DND-41 (cell line): Measurements from ENCODE around the gene GNAS-AS1.

ENCODE experiments used
- ATAC-seq: fragments of 200-7000 bp; cut with Tn5 transposase; 3 replicates; pipeline ENCODE4 v1.9.1; 2021; ENCODE audit warnings: low read depth; ENCODE audit not compliant: insufficient read depth
- DNase-seq: peaks from one replicate; pipeline ENCODE4 v3.0.0-alpha.2; 2020
- H2AFZ ChIP-seq: 2 replicates; pipeline ENCODE4 v1.6.0; 2012; ENCODE audit warnings: low read depth, low read length
- H3K27ac ChIP-seq: 2 replicates; pipeline ENCODE4 v1.5.1; 2012; ENCODE audit warnings: low read length, inconsistent platforms
- H3K27me3 ChIP-seq: fragments of 200-600 bp; sonication (generic); 2 replicates; pipeline ENCODE4 v1.6.0; 2012; ENCODE audit warnings: low read length, mild to moderate bottlenecking, inconsistent platforms; ENCODE audit not compliant: insufficient read depth, poor library complexity
- H3K36me3 ChIP-seq: 2 replicates; pipeline ENCODE4 v1.5.1; 2012; ENCODE audit warnings: low read length, inconsistent platforms; ENCODE audit not compliant: insufficient read depth
- H3K4me1 ChIP-seq: 2 replicates; pipeline ENCODE4 v1.5.1; 2012; ENCODE audit warnings: mild to moderate bottlenecking, low read length; ENCODE audit not compliant: insufficient read depth
- H3K4me2 ChIP-seq: 2 replicates; pipeline ENCODE4 v1.6.0; 2012; ENCODE audit warnings: mild to moderate bottlenecking, moderate library complexity, low read length, inconsistent platforms; ENCODE audit not compliant: insufficient read depth
- H3K4me3 ChIP-seq, 2 experiments: fragments of 200-600 bp in 1 of 2; shearing (Covaris generic) in 1 of 2; 2 replicates each; pipeline ENCODE4 v1.5.1; 2012 to 2016; ENCODE audit warnings: inconsistent platforms in 2 of 2, low read length in 2 of 2, mild to moderate bottlenecking in 2 of 2, low read depth in 1 of 2, moderate library complexity in 1 of 2
- H3K79me2 ChIP-seq: 2 replicates; pipeline ENCODE4 v1.6.0; 2012; ENCODE audit warnings: low read length, inconsistent platforms; ENCODE audit not compliant: insufficient read depth
- H3K9ac ChIP-seq: 2 replicates; pipeline ENCODE4 v1.6.0; 2012; ENCODE audit warnings: low read depth, mild to moderate bottlenecking, inconsistent platforms, low read length, moderate library complexity
- H3K9me3 ChIP-seq: 2 replicates; pipeline ENCODE4 v1.5.1; 2012; ENCODE audit warnings: low read length, moderate library complexity, mild to moderate bottlenecking, inconsistent platforms; ENCODE audit not compliant: insufficient read depth, severe bottlenecking
- H4K20me1 ChIP-seq: 2 replicates; pipeline ENCODE4 v1.6.0; 2012; ENCODE audit warnings: low read length; ENCODE audit not compliant: insufficient read depth
- CTCF ChIP-seq: IDR thresholded peaks from 2 replicates; pipeline ENCODE4 v1.5.1; 2012; ENCODE audit warnings: borderline replicate concordance, low read length, moderate library complexity, mild to moderate bottlenecking; ENCODE audit not compliant: poor library complexity, severe bottlenecking; ENCODE audit errors: extremely low read depth
- EZH2 ChIP-seq: IDR thresholded peaks from 3 replicates; pipeline ENCODE4 v1.6.1; 2012; ENCODE audit warnings: borderline replicate concordance, low read depth, mild to moderate bottlenecking, moderate library complexity, low read length, inconsistent platforms; ENCODE audit not compliant: severe bottlenecking

Gene GNAS-AS1

GRCh38 chr20:58841539-58842264, 9.0 kb downstream of the GNAS-AS1 start:
- Histone ChIP-seq H3K27me3 (peaks cover 39% of the 10 kb centered on the region), H3K9me3 (no peaks in the 10 kb centered on the region), H3K9ac (no peak overlapping the region), H3K4me3 (no peak overlapping the region), H3K27ac (no peak overlapping the region), H3K4me2 (no peak overlapping the region), H3K79me2 (no peaks in the 10 kb centered on the region), H2AFZ (no peak overlapping the region), H4K20me1 (no peaks in the 10 kb centered on the region), H3K36me3 (no peaks in the 10 kb centered on the region), H3K4me1 (no peaks in the 10 kb centered on the region; the same call in 1 of the 2 replicates)
- DNase-seq (no peak), ATAC-seq (no peak)
- TF ChIP-seq CTCF, result no peak
- no peak for TF ChIP-seq EZH2

GRCh38 chr20:58840816-58841538, 9.7 kb downstream of the GNAS-AS1 start:
- no peaks in the 10 kb centered on the region for H3K79me2 ChIP-seq
- H3K9me3 ChIP-seq, result no peaks in the 10 kb centered on the region
- H3K4me3 ChIP-seq, result no peak overlapping the region

GRCh38 chr20:58839991-58840747, 10.5 kb downstream of the GNAS-AS1 start:
- Histone ChIP-seq H3K36me3 (no peaks in the 10 kb centered on the region), H3K4me3 (no peak overlapping the region), H2AFZ (no peak overlapping the region), H3K4me1 (no peaks in the 10 kb centered on the region; the same call in 1 of the 2 replicates), H3K79me2 (no peaks in the 10 kb centered on the region), H4K20me1 (no peaks in the 10 kb centered on the region), H3K9me3 (no peaks in the 10 kb centered on the region), H3K27me3 (peaks cover 29% of the 10 kb centered on the region), H3K27ac (no peak overlapping the region), H3K9ac (no peak overlapping the region), H3K4me2 (no peak overlapping the region)
- DNase-seq (no peak), ATAC-seq (no peak)
- TF ChIP-seq EZH2 (no peak), CTCF (no peak)

More at GRCh38 chr20:58840816-58841538, 9.7 kb downstream of the GNAS-AS1 start:
- Histone ChIP-seq H3K27me3 (peaks cover 32% of the 10 kb centered on the region), H3K4me1 (no peaks in the 10 kb centered on the region; the same call in 1 of the 2 replicates), H3K36me3 (no peaks in the 10 kb centered on the region), H3K4me2 (no peak overlapping the region), H3K27ac (no peak overlapping the region), H3K9ac (no peak overlapping the region), H4K20me1 (no peaks in the 10 kb centered on the region), H2AFZ (no peak overlapping the region)
- ATAC-seq, result no peak
- DNase-seq, result no peak
- TF ChIP-seq CTCF (no peak), EZH2 (no peak)
